NCI-H446 (cell line): ENCODE results near the gene PHLDB2.
A peak's percentile ranks its signal among the peaks of the same experiment; 100 is the strongest.

ENCODE experiments used
- DNase-seq, 2 experiments: peaks; one replicate each; lab custom pipeline; 2025; lab: John Stamatoyannopoulos, UW

The PHLDB2 gene

GRCh38 chr3:111884411-111885018, 25.4 kb downstream of the PHLDB2 start:
- DNase-seq: no peak

- no peak for DNase-seq
These were observed 26.5 kb downstream of the PHLDB2 start for GRCh38 chr3:111885578-111885977.

- no peak for DNase-seq
These were observed 31.1 kb downstream of the PHLDB2 start for GRCh38 chr3:111890051-111890580.

- no peak for DNase-seq
These were observed 33.0 kb downstream of the PHLDB2 start for GRCh38 chr3:111892070-111892469.

GRCh38 chr3:111895071-111895470, 36.0 kb downstream of the PHLDB2 start:
- peak in 1 of 2 experiments; percentile 36 for DNase-seq

- no peak for DNase-seq
These were observed 40.9 kb downstream of the PHLDB2 start for GRCh38 chr3:111899966-111900365.

GRCh38 chr3:111901637-111902036, 42.6 kb downstream of the PHLDB2 start:
- DNase-seq: no peak

- DNase-seq: no peak
These were observed 43.5 kb downstream of the PHLDB2 start for GRCh38 chr3:111902534-111902933.

GRCh38 chr3:111903067-111903511, 44.0 kb downstream of the PHLDB2 start:
- DNase-seq: no peak

- no peak for DNase-seq
These were observed 45.5 kb downstream of the PHLDB2 start for GRCh38 chr3:111904376-111905241.

GRCh38 chr3:111906656-111907055, 47.6 kb downstream of the PHLDB2 start:
- DNase-seq: no peak

- DNase-seq: no peak
These were observed 48.1 kb downstream of the PHLDB2 start for GRCh38 chr3:111907151-111907550.

- no peak for DNase-seq
These were observed 51.7 kb downstream of the PHLDB2 start for GRCh38 chr3:111910806-111911205.

- no peak for DNase-seq
These were observed 52.4 kb downstream of the PHLDB2 start for GRCh38 chr3:111911446-111911845.

GRCh38 chr3:111913163-111913763, 54.2 kb downstream of the PHLDB2 start:
- no peak for DNase-seq

GRCh38 chr3:111915905-111916304, 56.8 kb downstream of the PHLDB2 start:
- no peak for DNase-seq

- DNase-seq: no peak
These were observed 58.2 kb downstream of the PHLDB2 start for GRCh38 chr3:111917300-111917699.

GRCh38 chr3:111919370-111920065, 60.5 kb downstream of the PHLDB2 start:
- DNase-seq: no peak

GRCh38 chr3:111921181-111921580, 62.1 kb downstream of the PHLDB2 start:
- DNase-seq: no peak

- DNase-seq: no peak
These were observed 64.2 kb downstream of the PHLDB2 start for GRCh38 chr3:111923095-111923771.

- DNase-seq: no peak
These were observed 64.7 kb downstream of the PHLDB2 start for GRCh38 chr3:111923806-111924205.
